GM19372 (cell line): Measurements from ENCODE around the gene SEZ6.

Source experiments
- ATAC-seq: cut with Tn5 transposase; IDR thresholded peaks from one replicate; pipeline ENCODE4 v1.9.1; 2021; ENCODE audit warnings: mild to moderate bottlenecking, low read depth, moderate library complexity; ENCODE audit not compliant: unreplicated experiment

SEZ6 gene

GRCh38 chr17:28908640-28909167 lies 97.1 kb downstream of the SEZ6 start:
- ATAC-seq: no peak

GRCh38 chr17:28907709-28908475 lies 97.9 kb downstream of the SEZ6 start:
- no peak for ATAC-seq

GRCh38 chr17:28906706-28907438 lies 99.0 kb downstream of the SEZ6 start:
- ATAC-seq: no peak

GRCh38 chr17:28906276-28906675 lies 99.6 kb downstream of the SEZ6 start:
- ATAC-seq: no peak
